ENCODE results near the gene MSANTD4.

The MSANTD4 gene

DNA sequence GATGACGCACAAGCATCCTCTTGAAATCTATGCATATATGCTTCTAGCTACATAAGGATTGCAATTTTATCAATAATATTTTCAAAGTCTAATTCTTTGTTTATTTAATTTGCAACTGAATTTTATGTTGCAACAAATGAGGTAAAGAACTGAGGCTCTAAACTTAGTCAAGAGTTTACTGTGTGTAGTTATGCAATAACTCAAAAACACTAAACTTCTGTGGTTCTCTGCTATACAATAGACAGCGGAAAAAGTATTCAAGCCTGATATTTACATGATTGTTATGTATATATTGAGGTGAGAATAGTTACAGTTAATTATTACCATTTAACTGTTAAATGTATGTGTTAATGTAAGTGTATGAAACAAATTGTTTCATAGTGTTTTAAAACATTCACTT, 32.9 kb downstream of the MSANTD4 start:
- TF ChIP-seq, protein P1, sequence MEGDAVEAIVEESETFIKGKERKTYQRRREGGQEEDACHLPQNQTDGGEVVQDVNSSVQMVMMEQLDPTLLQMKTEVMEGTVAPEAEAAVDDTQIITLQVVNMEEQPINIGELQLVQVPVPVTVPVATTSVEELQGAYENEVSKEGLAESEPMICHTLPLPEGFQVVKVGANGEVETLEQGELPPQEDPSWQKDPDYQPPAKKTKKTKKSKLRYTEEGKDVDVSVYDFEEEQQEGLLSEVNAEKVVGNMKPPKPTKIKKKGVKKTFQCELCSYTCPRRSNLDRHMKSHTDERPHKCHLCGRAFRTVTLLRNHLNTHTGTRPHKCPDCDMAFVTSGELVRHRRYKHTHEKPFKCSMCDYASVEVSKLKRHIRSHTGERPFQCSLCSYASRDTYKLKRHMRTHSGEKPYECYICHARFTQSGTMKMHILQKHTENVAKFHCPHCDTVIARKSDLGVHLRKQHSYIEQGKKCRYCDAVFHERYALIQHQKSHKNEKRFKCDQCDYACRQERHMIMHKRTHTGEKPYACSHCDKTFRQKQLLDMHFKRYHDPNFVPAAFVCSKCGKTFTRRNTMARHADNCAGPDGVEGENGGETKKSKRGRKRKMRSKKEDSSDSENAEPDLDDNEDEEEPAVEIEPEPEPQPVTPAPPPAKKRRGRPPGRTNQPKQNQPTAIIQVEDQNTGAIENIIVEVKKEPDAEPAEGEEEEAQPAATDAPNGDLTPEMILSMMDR (IDR thresholded peaks at IDR 0.05; ENCODE audit: low read depth, low read length), result no peak
- DNase-seq (ENCODE audit: low read depth in 2 of 2), result no peak
- H3K4me3 ChIP-seq (replicated peaks in 1 of 2; ENCODE audit: low read depth in 2 of 2, low read length in 2 of 2), result no peak overlapping the region

DNA sequence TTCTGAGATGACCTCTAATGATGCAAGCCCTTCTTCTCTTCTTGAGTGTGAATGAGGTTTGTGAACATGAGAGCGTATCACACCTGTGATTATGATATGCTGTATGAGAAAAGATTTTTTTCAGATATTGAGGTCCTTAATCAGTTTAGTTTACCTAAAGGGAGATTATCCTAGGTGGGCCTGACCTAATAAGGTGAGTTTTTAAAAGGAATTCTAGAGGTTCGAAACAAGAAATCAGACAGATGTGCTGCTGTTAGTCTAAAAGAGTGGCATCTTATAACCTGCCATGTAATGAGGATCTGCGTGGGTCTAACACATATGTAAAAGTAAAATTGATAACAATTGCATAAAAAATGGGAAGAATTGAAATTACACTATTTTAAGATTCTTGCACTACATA, 33.8 kb downstream of the MSANTD4 start:
- no peak overlapping the region for H3K4me3 ChIP-seq (replicated peaks in 1 of 2; ENCODE audit: low read depth in 2 of 2, low read length in 2 of 2)
- no peak for DNase-seq (ENCODE audit: low read depth in 2 of 2)
- TF ChIP-seq, protein P1 (IDR thresholded peaks at IDR 0.05; ENCODE audit: low read depth, low read length), result no peak

DNA sequence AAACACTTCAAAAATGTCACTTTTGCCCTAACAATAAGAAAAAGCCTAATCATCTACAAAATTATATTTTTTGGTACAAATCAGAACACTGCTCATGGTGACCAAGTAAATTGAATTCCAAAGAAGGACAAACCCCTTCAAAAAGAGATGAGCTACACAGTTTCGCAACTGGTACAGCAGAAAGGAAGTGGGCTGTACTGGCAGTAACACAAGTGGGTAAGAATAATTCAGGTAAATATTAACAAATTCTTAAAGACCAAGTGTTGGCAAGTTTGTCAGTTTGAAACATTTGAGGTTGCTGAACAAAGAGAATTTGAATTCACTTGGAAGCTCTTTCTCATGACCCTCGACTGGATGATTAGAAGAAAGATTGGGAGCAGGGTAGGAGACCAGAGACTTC, 35.5 kb downstream of the MSANTD4 start:
- no peak overlapping the region for H3K4me3 ChIP-seq (replicated peaks in 1 of 2; ENCODE audit: low read depth in 2 of 2, low read length in 2 of 2)
- DNase-seq (ENCODE audit: low read depth in 2 of 2), result no peak
- TF ChIP-seq, protein P1 (IDR thresholded peaks at IDR 0.05; ENCODE audit: low read depth, low read length), result no peak

DNA sequence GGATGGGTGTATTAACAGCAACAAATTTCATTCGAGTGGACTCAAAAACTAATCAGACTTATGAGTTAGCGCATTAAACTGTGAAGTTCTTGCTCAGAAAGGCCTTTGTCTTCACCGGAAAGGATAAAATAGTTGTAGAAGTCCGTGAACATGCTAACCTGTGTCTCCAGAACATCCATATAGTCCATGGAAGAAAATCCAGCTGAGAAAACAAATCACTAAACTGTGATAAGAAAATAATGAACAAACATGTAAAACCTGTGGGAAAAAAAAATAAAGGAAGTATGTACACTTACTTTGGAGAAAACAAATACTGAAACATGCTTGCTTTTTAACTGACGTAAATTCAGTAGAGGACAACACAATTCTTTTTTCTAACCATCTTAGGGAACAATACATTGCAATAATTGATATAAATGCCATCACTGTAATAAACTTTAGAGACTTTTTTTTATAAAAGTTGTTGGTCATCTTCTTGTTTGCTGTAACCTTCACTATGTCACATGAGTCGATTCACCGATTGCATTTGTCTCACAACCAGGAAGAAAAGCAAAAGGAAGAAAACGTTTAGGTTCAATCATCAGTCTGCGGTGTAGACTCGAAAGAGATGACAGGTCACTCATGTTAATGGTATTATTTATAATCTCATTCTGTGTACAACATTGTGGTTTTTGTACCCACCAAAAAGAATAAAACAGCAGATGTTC, 41.9 kb downstream of the MSANTD4 start:
- TF ChIP-seq, protein P1 (IDR thresholded peaks at IDR 0.05; ENCODE audit: low read depth, low read length), result no peak
- H3K4me3 ChIP-seq (replicated peaks in 1 of 2; ENCODE audit: low read depth in 2 of 2, low read length in 2 of 2), result no peak overlapping the region
- no peak for DNase-seq (ENCODE audit: low read depth in 2 of 2)

DNA sequence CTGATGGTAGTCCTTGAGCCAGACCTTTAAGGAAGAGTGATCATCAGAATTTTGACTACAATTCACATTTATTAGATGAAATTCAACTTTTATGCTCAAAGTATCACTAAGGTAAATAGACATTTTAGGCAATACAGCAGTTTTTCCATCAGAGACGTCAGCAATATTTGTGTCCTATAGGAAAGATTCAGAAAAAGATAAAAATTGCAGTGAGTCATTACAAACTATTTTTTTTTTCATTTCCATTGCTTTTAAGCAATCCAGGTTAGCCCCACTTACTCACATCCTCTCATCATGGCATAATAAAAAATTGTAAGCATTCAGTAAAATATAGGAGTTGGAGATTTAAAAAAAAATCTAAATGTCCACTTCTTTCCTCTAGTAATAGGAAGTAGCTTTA, 46.9 kb downstream of the MSANTD4 start:
- H3K4me3 ChIP-seq (replicated peaks in 1 of 2; ENCODE audit: low read depth in 2 of 2, low read length in 2 of 2), result no peak overlapping the region
- TF ChIP-seq, protein P1 (IDR thresholded peaks at IDR 0.05; ENCODE audit: low read depth, low read length), result no peak
- peak; percentile 3 to 56 for DNase-seq (ENCODE audit: low read depth in 2 of 2)

DNA sequence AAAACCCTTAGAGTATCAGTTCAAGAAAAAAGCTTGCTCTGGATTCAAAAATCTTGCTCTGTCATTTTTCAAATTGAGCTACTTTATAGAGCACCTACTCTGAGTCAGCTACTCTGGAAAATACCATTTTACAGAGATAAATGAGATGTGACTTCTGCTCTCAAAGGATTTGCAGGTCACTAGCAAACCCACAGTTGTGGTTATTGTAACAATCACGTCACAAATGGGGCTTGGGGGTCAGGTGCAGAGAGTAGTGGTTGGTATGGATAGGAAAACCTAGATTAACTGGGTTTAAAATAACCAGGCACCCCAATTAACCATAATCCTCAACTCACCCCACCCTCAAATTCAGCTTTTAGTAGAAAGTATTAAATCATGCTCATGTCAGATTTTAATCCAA, 52.3 kb downstream of the MSANTD4 start:
- TF ChIP-seq, protein P1 (IDR thresholded peaks at IDR 0.05; ENCODE audit: low read depth, low read length), result no peak
- no peak overlapping the region for H3K4me3 ChIP-seq (replicated peaks in 1 of 2; ENCODE audit: low read depth in 2 of 2, low read length in 2 of 2)
- no peak for DNase-seq (ENCODE audit: low read depth in 2 of 2)
